K562 (cell line): ENCODE data around the gene CWF19L1. TPM values are rescaled to one million over a fixed set of nuclear protein-coding genes. Genes with fewer than 3 reads are reported as not detected.

ENCODE experiments used
- ARHGAP35 ChIP-seq: fragments of 450-650 bp; IDR thresholded peaks from 2 replicates; pipeline ENCODE4 v1.6.1; 2018; ENCODE audit not compliant: partially characterized antibody
- CBFA2T3 ChIP-seq: fragments of 450-650 bp; IDR thresholded peaks from 2 replicates; pipeline ENCODE4 v1.6.1; 2017
- CBX3 ChIP-seq, 2 experiments: IDR thresholded peaks; 1 replicate in 1 of 2; 2 replicates in 1 of 2; pipeline ENCODE4 v1.6.1; 2012; ENCODE audit warnings: inconsistent platforms in 2 of 2, low read length in 2 of 2, borderline replicate concordance in 1 of 2, control low read depth in 1 of 2
- CTBP1 ChIP-seq: fragments of 450-650 bp; IDR thresholded peaks from 2 replicates; pipeline ENCODE4 v1.6.1; 2016; ENCODE audit warnings: borderline replicate concordance
- GABPB1 ChIP-seq: sonication (generic); formaldehyde crosslinking; IDR thresholded peaks from 2 replicates; pipeline ENCODE4 v1.8.0; 2022; ENCODE audit warnings: mild to moderate bottlenecking, missing genetic modification reagents
- GMEB1 ChIP-seq: fragments of 250-450 bp; sonication (Bioruptor Pico); IDR thresholded peaks from 2 replicates; pipeline ENCODE4 v1.4.0; 2020; ENCODE audit warnings: mild to moderate bottlenecking
- HLTF ChIP-seq: fragments of 450-650 bp; IDR thresholded peaks from 2 replicates; pipeline ENCODE4 v1.6.1; 2016
- IFI16 ChIP-seq: fragments of 250-450 bp; sonication (Bioruptor Pico); IDR thresholded peaks from 2 replicates; pipeline ENCODE4 v2.1.2; 2022; ENCODE audit warnings: mild to moderate bottlenecking, inconsistent platforms
- KLF16 ChIP-seq: IDR thresholded peaks from 2 replicates; pipeline ENCODE4 v1.6.1; 2016; ENCODE audit warnings: antibody characterized with exemption
- SMARCA4 ChIP-seq: fragments of 450-650 bp; IDR thresholded peaks from 2 replicates; pipeline ENCODE4 v1.6.1; 2016
- SUPT5H ChIP-seq: fragments of 450-650 bp; IDR thresholded peaks from 2 replicates; pipeline ENCODE4 v1.6.1; 2016
- ZBTB1 ChIP-seq: sonication (generic); formaldehyde crosslinking; IDR thresholded peaks from 2 replicates; pipeline ENCODE4 v1.8.1; 2023; ENCODE audit warnings: missing genetic modification reagents, low read depth, mild to moderate bottlenecking, borderline replicate concordance
- ZBTB17 ChIP-seq: fragments of 450-650 bp; formaldehyde crosslinking; IDR thresholded peaks from 2 replicates; pipeline ENCODE4 v1.4.0; 2020; ENCODE audit warnings: mild to moderate bottlenecking
- ZBTB5 ChIP-seq: fragments of 450-650 bp; IDR thresholded peaks from 2 replicates; pipeline ENCODE4 v1.6.1; 2017; ENCODE audit warnings: antibody characterized with exemption
- ZNF12 ChIP-seq: sonication (generic); formaldehyde crosslinking; IDR thresholded peaks from 2 replicates; pipeline ENCODE4 v1.4.0; 2020; ENCODE audit warnings: mild to moderate bottlenecking, missing genetic modification reagents
- ZNF263 ChIP-seq: sonication (generic); formaldehyde crosslinking; IDR thresholded peaks from 2 replicates; pipeline ENCODE4 v1.8.0; 2022; ENCODE audit warnings: mild to moderate bottlenecking, missing genetic modification reagents, borderline replicate concordance
- ZNF507 ChIP-seq: conservative IDR thresholded peaks from 2 replicates; pipeline ENCODE4 v1.6.1; 2017; ENCODE audit warnings: missing genetic modification characterization, missing compliant biosample characterization
- ZNF644 ChIP-seq: fragments of 200-800 bp; sonication (Bioruptor generic); IDR thresholded peaks from 2 replicates; pipeline ENCODE4 v1.6.1; 2016; ENCODE audit warnings: low read depth, missing genetic modification characterization, missing compliant biosample characterization
- polyA plus RNA-seq, 8 experiments: library from polyadenylated mRNA; depleted of rRNA in 4 of 8; stranded (reverse) in 5 of 8; unstranded in 3 of 8; fragments of >200 nt; fragmentation: Nextera tagmentation in 2 of 8; fragmentation: Illumina TruSeq in 1 of 8; extraction: Ambion mirVana in 2 of 8; extraction: Trizol in 1 of 8; gene quantifications; 2 replicates each; pipeline versions ENCODE4 v1.2.1 to v1.2.3, GENCODE V29; 2011 to 2014; ENCODE audit warnings: inconsistent platforms in 1 of 8, missing spikeins in 1 of 8
- total RNA-seq, 7 experiments: library from RNA; depleted of rRNA in 6 of 7; stranded (reverse); fragments of >200 nt in 6 of 7; fragmentation: Illumina TruSeq in 2 of 7; extraction: Trizol in 2 of 7; gene quantifications; 2 replicates each; pipeline versions ENCODE4 v1.2.1 to v1.2.3, GENCODE V29; 2011 to 2021; ENCODE audit warnings: low replicate concordance in 1 of 7
- TF ChIP-seq, protein P1 (sequence below): fragments of 450-650 bp; IDR thresholded peaks from 2 replicates; pipeline ENCODE4 v1.6.1; 2017; ENCODE audit warnings: antibody characterized with exemption, mild to moderate bottlenecking
- TF ChIP-seq, protein P2 (sequence below): sonication (generic); formaldehyde crosslinking; IDR thresholded peaks from 2 replicates; pipeline ENCODE4 v1.8.1; 2023; ENCODE audit warnings: mild to moderate bottlenecking, missing genetic modification reagents, moderate library complexity

The CWF19L1 gene
- total and polyA plus RNA-seq, 9 of the 15 experiments (the other 6 are each of a cell fraction or from before 2014, with no cell fraction given), result 19.5 to 49.9 (median 30.9) TPM

DNA sequence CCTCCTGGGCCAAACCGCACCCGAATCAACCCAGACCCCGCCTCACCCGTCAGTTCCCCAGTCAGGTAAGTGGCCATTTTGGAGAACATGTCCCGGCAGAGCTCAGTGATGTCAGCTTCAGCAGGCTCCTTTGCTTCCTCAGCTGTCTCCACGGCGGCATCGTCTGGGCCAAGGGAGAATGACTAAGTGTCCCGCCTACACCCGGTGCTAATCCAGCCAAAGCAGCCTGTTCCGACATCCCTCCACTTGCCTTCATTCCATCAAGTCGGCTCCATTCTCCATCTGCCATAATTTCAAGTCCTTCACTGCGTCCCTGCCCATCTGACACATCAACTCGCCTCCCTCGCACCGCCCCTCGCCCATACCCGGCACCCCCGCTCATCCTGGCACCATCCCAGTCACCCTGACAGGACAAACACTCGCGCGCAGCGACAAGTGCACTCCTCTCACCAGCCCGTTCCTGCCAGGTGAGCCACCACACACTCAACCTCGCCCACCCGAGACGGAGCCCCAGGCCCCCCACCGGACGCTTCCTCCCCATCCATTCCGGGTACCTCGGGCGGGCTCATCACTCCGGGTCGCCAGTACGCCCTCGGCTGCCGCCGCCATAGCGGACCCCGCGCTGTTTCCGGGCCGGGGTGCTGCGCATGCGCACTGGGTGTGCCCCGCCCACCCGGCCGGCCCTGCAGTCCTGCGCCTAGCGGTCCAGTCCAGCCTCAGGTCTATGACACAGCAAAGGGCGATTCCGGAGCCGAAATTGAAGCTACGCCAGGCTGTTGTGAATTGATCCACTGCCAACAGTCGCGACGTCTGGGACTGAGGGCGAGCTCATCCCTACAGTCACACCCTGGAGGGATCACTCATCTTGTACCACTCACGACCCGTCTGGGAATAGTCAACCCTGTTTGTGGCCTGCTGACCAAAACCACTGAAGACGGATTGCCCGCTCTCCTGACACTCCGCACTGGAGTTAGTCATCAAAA, 18.9 kb upstream of the CWF19L1 start, which contains the start of gene BLOC1S2 (continued):
- TF ChIP-seq, protein P1, sequence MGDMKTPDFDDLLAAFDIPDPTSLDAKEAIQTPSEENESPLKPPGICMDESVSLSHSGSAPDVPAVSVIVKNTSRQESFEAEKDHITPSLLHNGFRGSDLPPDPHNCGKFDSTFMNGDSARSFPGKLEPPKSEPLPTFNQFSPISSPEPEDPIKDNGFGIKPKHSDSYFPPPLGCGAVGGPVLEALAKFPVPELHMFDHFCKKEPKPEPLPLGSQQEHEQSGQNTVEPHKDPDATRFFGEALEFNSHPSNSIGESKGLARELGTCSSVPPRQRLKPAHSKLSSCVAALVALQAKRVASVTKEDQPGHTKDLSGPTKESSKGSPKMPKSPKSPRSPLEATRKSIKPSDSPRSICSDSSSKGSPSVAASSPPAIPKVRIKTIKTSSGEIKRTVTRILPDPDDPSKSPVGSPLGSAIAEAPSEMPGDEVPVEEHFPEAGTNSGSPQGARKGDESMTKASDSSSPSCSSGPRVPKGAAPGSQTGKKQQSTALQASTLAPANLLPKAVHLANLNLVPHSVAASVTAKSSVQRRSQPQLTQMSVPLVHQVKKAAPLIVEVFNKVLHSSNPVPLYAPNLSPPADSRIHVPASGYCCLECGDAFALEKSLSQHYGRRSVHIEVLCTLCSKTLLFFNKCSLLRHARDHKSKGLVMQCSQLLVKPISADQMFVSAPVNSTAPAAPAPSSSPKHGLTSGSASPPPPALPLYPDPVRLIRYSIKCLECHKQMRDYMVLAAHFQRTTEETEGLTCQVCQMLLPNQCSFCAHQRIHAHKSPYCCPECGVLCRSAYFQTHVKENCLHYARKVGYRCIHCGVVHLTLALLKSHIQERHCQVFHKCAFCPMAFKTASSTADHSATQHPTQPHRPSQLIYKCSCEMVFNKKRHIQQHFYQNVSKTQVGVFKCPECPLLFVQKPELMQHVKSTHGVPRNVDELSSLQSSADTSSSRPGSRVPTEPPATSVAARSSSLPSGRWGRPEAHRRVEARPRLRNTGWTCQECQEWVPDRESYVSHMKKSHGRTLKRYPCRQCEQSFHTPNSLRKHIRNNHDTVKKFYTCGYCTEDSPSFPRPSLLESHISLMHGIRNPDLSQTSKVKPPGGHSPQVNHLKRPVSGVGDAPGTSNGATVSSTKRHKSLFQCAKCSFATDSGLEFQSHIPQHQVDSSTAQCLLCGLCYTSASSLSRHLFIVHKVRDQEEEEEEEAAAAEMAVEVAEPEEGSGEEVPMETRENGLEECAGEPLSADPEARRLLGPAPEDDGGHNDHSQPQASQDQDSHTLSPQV, result peak; percentile 88
- TF ChIP-seq ZNF644 (tag) (0 out of 2 replicates have a peak, but pooled peaks have one; percentile 26), ZNF263 (CRISPR knock-in tag) (no peak), ARHGAP35 (peak; percentile 21), KLF16 (no peak), SMARCA4 (0 out of 2 replicates have a peak, but pooled peaks have one; percentile 27), ZNF12 (CRISPR knock-in tag) (no peak), ZBTB1 (no peak), IFI16 (no peak), GMEB1 (no peak), CBX3 (IDR thresholded peaks at IDR 0.05; ENCODE audit: borderline replicate concordance in 1 of 2, low read length in 2 of 2) (peak in 1 of 2 experiments; percentile 7; a peak in 1 of 3 replicates), CTBP1 (peak; percentile 48; the same call in 1 of the 2 replicates), CBFA2T3 (no peak), GABPB1 (CRISPR knock-in tag) (peak; percentile 86), HLTF (peak; percentile 85), ZBTB5 (0 out of 2 replicates have a peak, but pooled peaks have one; percentile 54), SUPT5H (peak; percentile 93), ZNF507 (no peak), ZBTB17 (peak; percentile 47; the same call in 1 of the 2 replicates)
- TF ChIP-seq, protein P2, sequence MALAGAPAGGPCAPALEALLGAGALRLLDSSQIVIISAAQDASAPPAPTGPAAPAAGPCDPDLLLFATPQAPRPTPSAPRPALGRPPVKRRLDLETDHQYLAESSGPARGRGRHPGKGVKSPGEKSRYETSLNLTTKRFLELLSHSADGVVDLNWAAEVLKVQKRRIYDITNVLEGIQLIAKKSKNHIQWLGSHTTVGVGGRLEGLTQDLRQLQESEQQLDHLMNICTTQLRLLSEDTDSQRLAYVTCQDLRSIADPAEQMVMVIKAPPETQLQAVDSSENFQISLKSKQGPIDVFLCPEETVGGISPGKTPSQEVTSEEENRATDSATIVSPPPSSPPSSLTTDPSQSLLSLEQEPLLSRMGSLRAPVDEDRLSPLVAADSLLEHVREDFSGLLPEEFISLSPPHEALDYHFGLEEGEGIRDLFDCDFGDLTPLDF (CRISPR knock-in tag), result no peak
